GM23248 (cell line): ENCODE results near the gene OR2B2. TPM values are rescaled to one million over a fixed set of nuclear protein-coding genes. Genes with fewer than 3 reads are reported as not detected.
"Not testable (repeated sequence)": the region's sequence is repeated elsewhere in the genome, so short reads cannot be mapped to it uniquely, and the experiment has no call there.

Experiments used
- DNase-seq: peaks from one replicate; pipeline ENCODE4 v3.0.0-alpha.2; 2015
- H2AFZ ChIP-seq: fragments of 200-600 bp; sonication (generic); 2 replicates; pipeline ENCODE4 v1.6.1; 2016; ENCODE audit warnings: antibody characterized with exemption
- H3F3A ChIP-seq: fragments of 200-600 bp; sonication (generic); 2 replicates; pipeline ENCODE4 v1.6.1; 2016; ENCODE audit warnings: mild to moderate bottlenecking, antibody characterized with exemption, mixed run types; ENCODE audit not compliant: insufficient read depth
- H3K27ac ChIP-seq: fragments of 200-600 bp; sonication (generic); 2 replicates; pipeline ENCODE4 v1.5.1; 2016; ENCODE audit warnings: mild to moderate bottlenecking
- H3K27me3 ChIP-seq: fragments of 200-600 bp; sonication (generic); replicated peaks from 2 replicates; pipeline ENCODE4 v1.6.1; 2016; ENCODE audit warnings: mild to moderate bottlenecking; ENCODE audit not compliant: insufficient read depth
- H3K36me3 ChIP-seq: fragments of 200-600 bp; sonication (generic); 2 replicates; pipeline ENCODE4 v1.6.1; 2016; ENCODE audit warnings: low read depth, mild to moderate bottlenecking
- H3K4me1 ChIP-seq: fragments of 200-600 bp; sonication (generic); 2 replicates; pipeline ENCODE4 v1.6.1; 2016; ENCODE audit warnings: mild to moderate bottlenecking; ENCODE audit not compliant: insufficient read depth
- H3K4me2 ChIP-seq: fragments of 200-600 bp; sonication (generic); one replicate; pipeline ENCODE4 v1.6.1; 2016; ENCODE audit warnings: mild to moderate bottlenecking; ENCODE audit not compliant: unreplicated experiment
- H3K4me3 ChIP-seq: fragments of 200-600 bp; sonication (generic); 2 replicates; pipeline ENCODE4 v1.5.1; 2016; ENCODE audit warnings: mild to moderate bottlenecking
- H3K79me2 ChIP-seq: fragments of 200-600 bp; sonication (generic); 2 replicates; pipeline ENCODE4 v1.6.1; 2016; ENCODE audit warnings: mild to moderate bottlenecking; ENCODE audit not compliant: insufficient read depth
- H3K9ac ChIP-seq: fragments of 200-600 bp; sonication (generic); 2 replicates; pipeline ENCODE4 v1.6.1; 2016; ENCODE audit warnings: mild to moderate bottlenecking
- H3K9me2 ChIP-seq: fragments of 200-600 bp; sonication (generic); 2 replicates; pipeline ENCODE4 v1.6.1; 2016; ENCODE audit warnings: mixed run types, mild to moderate bottlenecking, moderate library complexity; ENCODE audit not compliant: insufficient read depth
- H3K9me3 ChIP-seq: fragments of 200-600 bp; sonication (generic); one replicate; pipeline ENCODE4 v1.6.1; 2017; ENCODE audit warnings: low read depth
- H4K20me1 ChIP-seq: fragments of 200-600 bp; sonication (generic); 2 replicates; pipeline ENCODE4 v1.6.0; 2016; ENCODE audit not compliant: insufficient read depth
- EZH2 ChIP-seq: fragments of 200-600 bp; sonication (generic); IDR thresholded peaks from 2 replicates; pipeline ENCODE4 v1.6.1; 2018; ENCODE audit warnings: antibody characterized with exemption, mild to moderate bottlenecking; ENCODE audit not compliant: insufficient read depth, poor library complexity, severe bottlenecking
- EZH2phosphoT487 ChIP-seq: fragments of 200-600 bp; sonication (generic); IDR thresholded peaks from 2 replicates; pipeline ENCODE4 v1.6.1; 2018; ENCODE audit warnings: antibody characterized with exemption, moderate library complexity, mild to moderate bottlenecking, low read depth; ENCODE audit not compliant: insufficient read depth
- WGBS, 2 experiments: methylation state at CpG; one replicate each; pipeline ENCODE4 v1.1.6; 2015 to 2017; ENCODE audit warnings: low lambda C conversion rate in 2 of 2, low coverage in 1 of 2; ENCODE audit errors: missing lambda C conversion rate in 2 of 2; 5-methylcytosine and 5-hydroxymethylcytosine counted together
- in situ Hi-C: fragments of 300-500 bp; cut with MboI; formaldehyde crosslinking; loops from 2 replicates; pipeline ENCODE4 v1.15.0; 2020
- polyA plus RNA-seq: library from polyadenylated mRNA; unstranded; fragments of >200 nt; fragmentation: Nextera tagmentation; extraction: Ambion mirVana; gene quantifications from 2 replicates; pipeline ENCODE4 v1.2.1, GENCODE V29; 2016
- total RNA-seq: library from RNA; depleted of rRNA; stranded (reverse); fragments of >200 nt; shearing (Covaris generic); gene quantifications from 2 replicates; pipeline ENCODE4 v1.2.3, GENCODE V29; 2014

Gene OR2B2
- total and polyA plus RNA-seq, 2 experiments from 2014 or later: not detected

DNA sequence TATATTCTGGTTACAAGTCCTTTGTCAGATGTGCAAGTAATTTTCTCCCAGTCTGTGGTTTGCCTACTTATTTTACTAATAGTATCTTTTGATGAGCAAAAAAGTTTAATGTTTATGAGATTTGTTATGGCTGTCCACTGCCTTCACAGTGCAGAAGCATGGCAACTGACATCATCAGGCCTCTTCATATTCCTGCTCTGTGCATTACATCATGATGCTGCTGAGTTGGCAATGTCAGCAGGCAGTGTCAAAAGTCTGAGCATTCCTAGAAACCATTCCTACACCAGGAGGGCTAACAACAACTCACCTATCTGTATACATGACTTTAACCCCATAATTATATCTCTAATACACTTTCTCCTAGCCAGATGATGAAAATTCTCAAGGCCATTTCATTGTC is 10.8 kb upstream of the OR2B2 start:
- H3K27ac ChIP-seq: no peak overlapping the region
- no peaks in the 10 kb centered on the region for H3K79me2 ChIP-seq
- no peak overlapping the region for H3K4me3 ChIP-seq
- TF ChIP-seq EZH2phosphoT487 (no peak), EZH2 (no peak)
- H3K4me2 ChIP-seq: no peak overlapping the region
- no peaks in the 10 kb centered on the region for H3K9me3 ChIP-seq
- no peaks in the 10 kb centered on the region for H3F3A ChIP-seq
- H3K9me2 ChIP-seq: no peaks in the 10 kb centered on the region
- no peaks in the 10 kb centered on the region for H3K4me1 ChIP-seq
- in situ Hi-C loops: no loop called here
- H3K9ac ChIP-seq: no peak overlapping the region
- no peaks in the 10 kb centered on the region for H3K36me3 ChIP-seq
- H4K20me1 ChIP-seq: no peaks in the 10 kb centered on the region
- no peaks in the 10 kb centered on the region for H3K27me3 ChIP-seq
- no peak for DNase-seq
- H2AFZ ChIP-seq: no peak overlapping the region

DNA sequence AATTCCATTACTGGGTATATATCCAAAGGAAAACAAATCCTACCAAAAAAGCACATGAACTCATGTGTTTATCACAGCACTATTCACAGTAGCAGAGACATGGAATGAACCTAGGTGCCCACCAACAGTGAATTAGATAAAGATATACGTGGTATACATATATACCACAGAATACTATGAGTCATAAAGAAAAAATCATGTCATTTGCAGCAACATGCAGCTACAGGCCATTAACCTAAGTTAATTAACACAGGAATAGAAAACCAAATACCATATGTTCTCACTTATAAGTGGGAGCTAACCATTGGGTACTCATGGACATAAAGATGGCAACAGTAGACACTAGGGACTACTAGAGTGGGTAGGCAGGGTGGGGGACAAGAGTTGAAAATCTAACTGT is 4.2 kb downstream of the OR2B2 start:
- no peak overlapping the region for H3K4me2 ChIP-seq
- H3K4me1 ChIP-seq: no peaks in the 10 kb centered on the region
- H4K20me1 ChIP-seq: no peaks in the 10 kb centered on the region
- WGBS, 2 experiments: 24 to 27% methylated on average over 1 of the region's 1 CpG
- H3K9ac ChIP-seq: no peak overlapping the region
- H3K9me2 ChIP-seq: no peaks in the 10 kb centered on the region
- H3K9me3 ChIP-seq: no peaks in the 10 kb centered on the region
- TF ChIP-seq EZH2phosphoT487 (no peak), EZH2 (no peak)
- no peak overlapping the region for H3K4me3 ChIP-seq
- no peaks in the 10 kb centered on the region for H3K27me3 ChIP-seq
- in situ Hi-C loops: loop anchor here (10.0 kb wide), 1 partner anchor 457 kb away; no protein-coding TSS in a partner anchor
- DNase-seq: no peak
- H3K79me2 ChIP-seq: no peaks in the 10 kb centered on the region
- peaks cover 3% of the 10 kb centered on the region; the same call in 1 of the 2 replicates for H3F3A ChIP-seq
- H3K27ac ChIP-seq: no peak overlapping the region
- H3K36me3 ChIP-seq: no peaks in the 10 kb centered on the region
- H2AFZ ChIP-seq: no peak overlapping the region

DNA sequence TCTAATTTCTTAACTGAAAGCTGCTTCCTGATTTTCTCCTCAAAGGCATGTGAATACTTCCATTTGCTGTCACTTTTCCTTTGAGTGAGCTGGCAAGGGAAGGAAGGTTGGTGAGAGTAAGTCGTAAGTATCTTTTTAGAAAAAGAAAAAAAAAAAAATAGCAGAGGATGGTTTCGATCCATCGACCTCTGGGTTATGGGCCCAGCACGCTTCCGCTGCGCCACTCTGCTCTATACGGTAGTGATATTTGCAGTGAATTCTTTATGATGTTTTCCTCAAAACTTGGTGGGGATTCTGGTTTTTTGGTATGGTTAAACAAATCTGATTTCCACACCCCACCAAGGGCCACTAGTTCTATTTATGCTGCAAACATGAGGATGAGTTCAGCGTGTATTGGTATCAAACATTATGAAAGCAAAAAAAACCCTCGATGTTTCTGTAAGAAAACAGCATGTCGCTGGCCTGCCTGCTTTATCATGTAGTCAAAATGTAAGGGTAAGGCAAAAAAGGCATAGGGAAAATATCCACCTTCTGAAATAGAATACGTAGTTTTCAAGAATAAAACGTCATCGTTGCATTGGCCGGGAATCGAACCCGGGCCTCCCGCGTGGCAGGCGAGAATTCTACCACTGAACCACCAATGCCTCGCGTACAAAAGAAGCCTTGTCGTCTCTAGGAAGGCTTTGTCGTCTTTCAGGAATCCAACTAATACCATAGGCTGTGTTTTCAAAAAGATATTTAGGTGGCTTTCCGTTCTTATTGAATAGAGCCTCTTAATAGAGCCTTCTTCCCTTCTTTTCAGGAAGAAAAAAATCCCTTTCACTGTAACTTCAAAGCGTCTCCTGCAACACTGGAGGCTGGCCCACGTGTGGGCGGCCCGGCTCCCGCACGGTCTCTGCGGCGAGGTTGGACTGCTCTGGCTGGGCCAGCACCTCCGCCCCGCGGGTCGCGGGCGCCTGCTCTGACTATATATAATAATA is 9.6 kb downstream of the OR2B2 start:
- H3K4me3 ChIP-seq: peak overlapping the region; percentile 98
- in situ Hi-C loops: loop anchor here (10.0 kb wide), 1 partner anchor 462 kb away; no protein-coding TSS in a partner anchor
- no peaks in the 10 kb centered on the region for H4K20me1 ChIP-seq
- H3K27me3 ChIP-seq: no peaks in the 10 kb centered on the region
- H3K27ac ChIP-seq: peak overlapping the region; percentile 79
- peaks cover 6% of the 10 kb centered on the region; the same call in 1 of the 2 replicates for H3F3A ChIP-seq
- H3K4me1 ChIP-seq: no peaks in the 10 kb centered on the region
- peak overlapping the region; percentile 76 for H3K9ac ChIP-seq
- H2AFZ ChIP-seq: peak overlapping the region; percentile 93
- no peaks in the 10 kb centered on the region for H3K9me3 ChIP-seq
- H3K36me3 ChIP-seq: no peaks in the 10 kb centered on the region
- no peak for TF ChIP-seq EZH2phosphoT487
- TF ChIP-seq EZH2: no peak
- peak; percentile 80 for DNase-seq
- H3K79me2 ChIP-seq: no peaks in the 10 kb centered on the region
- H3K4me2 ChIP-seq: peak overlapping the region; percentile 98
- H3K9me2 ChIP-seq: no peaks in the 10 kb centered on the region
- 2 to 3% methylated on average over 38 of the region's 38 CpGs for WGBS, 2 experiments

DNA sequence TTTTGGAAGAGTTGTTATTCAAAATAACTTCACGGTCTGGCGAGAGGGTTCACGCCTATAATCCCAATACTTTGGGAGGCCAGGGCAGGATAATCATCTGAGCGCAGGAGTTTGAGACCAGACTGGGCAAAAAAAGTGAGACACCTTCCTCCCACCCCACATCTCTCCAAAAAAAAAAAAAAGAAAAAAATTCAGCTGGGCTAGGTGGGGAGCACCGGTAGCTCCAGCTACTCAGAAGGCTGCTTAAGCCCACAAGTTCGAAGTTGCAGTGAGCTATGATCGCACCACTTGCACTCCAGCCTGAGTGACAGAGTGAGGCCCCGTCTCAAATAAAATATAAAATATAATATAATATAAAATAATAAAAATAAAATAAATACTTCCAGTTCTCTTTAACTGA is 10.4 kb downstream of the OR2B2 start:
- Histone ChIP-seq H3K79me2 (no peaks in the 10 kb centered on the region), H4K20me1 (no peaks in the 10 kb centered on the region), H3K4me2 (no peak overlapping the region), H3K9me3 (no peaks in the 10 kb centered on the region), H3F3A (peaks cover 6% of the 10 kb centered on the region; the same call in 1 of the 2 replicates), H3K27ac (no peak overlapping the region), H3K4me3 (no peak overlapping the region), H3K4me1 (no peaks in the 10 kb centered on the region), H2AFZ (no peak overlapping the region), H3K9ac (no peak overlapping the region), H3K27me3 (no peaks in the 10 kb centered on the region), H3K36me3 (no peaks in the 10 kb centered on the region), H3K9me2 (no peaks in the 10 kb centered on the region)
- WGBS, 2 experiments: 78% methylated on average over 8 of the region's 8 CpGs
- DNase-seq: no peak
- in situ Hi-C loops: loop anchor here (10.0 kb wide), 1 partner anchor 463 kb away; no protein-coding TSS in a partner anchor
- TF ChIP-seq EZH2phosphoT487 (no peak), EZH2 (no peak)

DNA sequence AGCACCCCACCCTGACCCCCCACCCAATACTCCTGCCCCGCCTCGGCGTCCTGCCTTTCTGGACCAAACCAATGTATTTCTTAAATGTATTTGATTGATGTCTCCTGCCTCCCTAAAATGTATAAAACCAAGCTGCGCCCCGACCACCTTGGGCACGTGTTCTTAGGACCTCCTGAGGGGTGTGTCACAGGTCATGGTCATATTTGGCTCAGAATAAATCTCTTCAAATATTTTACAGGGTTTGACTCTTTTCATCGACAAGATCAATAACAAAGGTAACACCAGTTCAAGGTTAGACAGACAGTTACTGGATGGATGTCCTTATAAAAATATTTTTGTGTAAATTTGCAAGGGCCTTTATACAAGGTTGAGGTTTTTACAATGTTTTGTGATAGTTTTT is 12.0 kb downstream of the OR2B2 start:
- H3F3A ChIP-seq: peaks cover 13% of the 10 kb centered on the region; the same call in 1 of the 2 replicates
- H3K4me2 ChIP-seq, H3K9me2 ChIP-seq, H3K27ac ChIP-seq, H3K36me3 ChIP-seq, H3K79me2 ChIP-seq, H3K4me3 ChIP-seq, DNase-seq, H4K20me1 ChIP-seq, H3K27me3 ChIP-seq, H2AFZ ChIP-seq, H3K9ac ChIP-seq, H3K9me3 ChIP-seq, H3K4me1 ChIP-seq: not testable (repeated sequence)
- 89 to 95% methylated on average over 7 of the region's 7 CpGs for whole genome bisulfite sequencing, 2 experiments
- in situ Hi-C loops: loop anchor here (10.0 kb wide), 1 partner anchor 465 kb away; no protein-coding TSS in a partner anchor
